ENCODE results near the gene NUDT16L1. TPM values are rescaled to one million over a fixed set of nuclear protein-coding genes. Genes with fewer than 3 reads are reported as not detected.

Gene NUDT16L1
- 29.7 and 33.8 TPM in 2 replicates for total RNA-seq (2021)
- percentile 53 among the genes with signal in this experiment for Bru-seq, nascent RNA
- percentile 59 among the genes with signal in this experiment for BruChase-seq, experiment 1, labeled RNA remaining after a 2-hour chase
- BruChase-seq, experiment 2, labeled RNA remaining after a 6-hour chase: percentile 80 among the genes with signal in this experiment
- long read RNA-seq, transcript NUDT16L1-201 (3 exons, 1,349 nt): major isoform, 76 of 88 reads
- long read RNA-seq, partial matches to known transcripts: 1 of 88 reads
- long read RNA-seq, other reads (novel, unspliced or antisense): 5 of 88 reads

DNA sequence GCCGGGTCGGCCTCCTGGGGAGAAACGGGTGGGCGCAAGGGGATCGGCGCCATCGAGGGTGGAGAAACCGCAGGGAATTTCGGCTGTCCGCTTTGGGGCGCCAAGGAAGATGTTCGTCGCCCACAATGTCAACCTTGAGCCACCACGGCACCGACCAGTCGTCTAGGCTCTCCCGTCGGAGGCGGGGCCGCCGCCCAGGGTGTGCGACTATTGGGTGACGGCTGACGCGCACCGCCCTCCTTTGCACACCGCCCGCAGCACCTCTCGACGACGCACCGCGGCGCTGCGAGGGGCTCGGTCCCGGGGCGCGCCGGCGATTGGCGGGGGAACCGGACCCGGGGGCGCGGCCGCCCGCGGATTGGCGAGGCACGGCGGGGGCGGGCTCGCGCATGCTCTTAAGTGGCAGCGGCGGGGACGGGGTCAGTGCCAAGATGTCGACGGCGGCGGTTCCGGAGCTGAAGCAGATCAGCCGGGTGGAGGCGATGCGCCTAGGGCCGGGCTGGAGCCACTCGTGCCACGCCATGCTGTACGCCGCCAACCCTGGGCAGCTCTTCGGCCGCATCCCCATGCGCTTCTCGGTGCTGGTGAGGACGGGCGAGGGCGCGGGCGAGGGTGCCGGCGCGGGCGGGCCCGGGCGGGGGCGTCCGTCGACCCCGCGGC lies at the start of gene NUDT16L1:
NUDT16L1 (plus strand) TSS at position 267 of the 660 bp plus-strand sequence; CDS start at position 432, 165 bp downstream.
- POLR2A ChIA-PET (ENCODE audit: low non-redundant PET): no interaction called here

DNA sequence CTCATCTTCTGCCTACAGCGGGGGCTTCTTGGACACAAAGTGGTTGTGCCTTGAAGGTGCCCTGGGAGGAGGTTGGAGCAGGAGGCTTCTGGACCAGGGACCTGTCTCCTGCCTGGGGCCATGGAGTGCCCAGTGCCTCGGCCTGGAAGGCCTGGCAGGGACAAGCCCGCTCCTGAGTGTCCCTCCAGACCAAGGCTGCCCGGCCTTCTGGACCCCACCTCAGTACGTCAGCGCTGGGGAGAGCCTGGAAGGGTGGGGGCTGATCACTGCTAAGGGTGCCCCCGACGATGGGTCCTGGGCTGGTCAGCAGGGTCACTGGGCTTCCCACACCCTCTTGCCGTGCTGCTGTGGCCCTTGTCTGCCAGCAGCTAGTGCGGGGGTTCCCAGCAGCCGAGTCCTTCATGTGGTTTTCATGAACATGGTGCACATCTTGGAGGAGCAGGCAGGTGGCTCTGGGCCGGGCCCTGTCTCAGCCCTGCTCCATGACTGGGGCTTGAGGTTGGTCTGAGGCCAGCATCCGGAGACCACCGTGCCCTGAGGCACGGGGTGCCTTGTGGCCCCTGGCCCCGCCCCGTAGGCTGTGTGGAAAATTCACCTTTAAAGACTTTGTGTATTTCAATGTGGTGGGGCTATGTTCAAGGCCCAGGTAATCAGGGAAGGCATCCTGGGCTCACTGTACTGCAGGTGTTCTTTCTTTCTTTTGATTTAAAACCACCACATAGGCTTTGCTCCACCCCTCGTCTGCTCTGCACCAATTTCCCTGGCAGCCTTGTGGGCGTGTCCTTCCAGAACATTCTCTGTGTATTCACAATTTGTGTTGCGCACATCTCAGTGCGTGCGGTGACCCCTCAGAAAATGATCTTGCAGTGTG lies 46.4 kb upstream of the NUDT16L1 start:
- POLR2A ChIA-PET (ENCODE audit: low non-redundant PET): no interaction called here
- no peaks in the 10 kb centered on the region for H3K4me1 ChIP-seq (ENCODE audit: insufficient read depth, low read length, poor library complexity, severe bottlenecking)
- no peaks in the 10 kb centered on the region for H3K27me3 ChIP-seq (replicated peaks; ENCODE audit: insufficient read depth, low read depth, low read length, poor library complexity)
- intact Hi-C loops (cut with micrococcal nuclease; ENCODE audit: unreplicated experiment): no loop called here
- no peak overlapping the region for H3K4me3 ChIP-seq (ENCODE audit: low read depth, low read length, poor library complexity, severe bottlenecking)
- H3K9me3 ChIP-seq (ENCODE audit: low read depth, low read length, poor library complexity, severe bottlenecking): no peaks in the 10 kb centered on the region
- no peak overlapping the region for H3K27ac ChIP-seq (ENCODE audit: low read depth, low read length, poor library complexity, severe bottlenecking)
- TF ChIP-seq, protein P1, sequence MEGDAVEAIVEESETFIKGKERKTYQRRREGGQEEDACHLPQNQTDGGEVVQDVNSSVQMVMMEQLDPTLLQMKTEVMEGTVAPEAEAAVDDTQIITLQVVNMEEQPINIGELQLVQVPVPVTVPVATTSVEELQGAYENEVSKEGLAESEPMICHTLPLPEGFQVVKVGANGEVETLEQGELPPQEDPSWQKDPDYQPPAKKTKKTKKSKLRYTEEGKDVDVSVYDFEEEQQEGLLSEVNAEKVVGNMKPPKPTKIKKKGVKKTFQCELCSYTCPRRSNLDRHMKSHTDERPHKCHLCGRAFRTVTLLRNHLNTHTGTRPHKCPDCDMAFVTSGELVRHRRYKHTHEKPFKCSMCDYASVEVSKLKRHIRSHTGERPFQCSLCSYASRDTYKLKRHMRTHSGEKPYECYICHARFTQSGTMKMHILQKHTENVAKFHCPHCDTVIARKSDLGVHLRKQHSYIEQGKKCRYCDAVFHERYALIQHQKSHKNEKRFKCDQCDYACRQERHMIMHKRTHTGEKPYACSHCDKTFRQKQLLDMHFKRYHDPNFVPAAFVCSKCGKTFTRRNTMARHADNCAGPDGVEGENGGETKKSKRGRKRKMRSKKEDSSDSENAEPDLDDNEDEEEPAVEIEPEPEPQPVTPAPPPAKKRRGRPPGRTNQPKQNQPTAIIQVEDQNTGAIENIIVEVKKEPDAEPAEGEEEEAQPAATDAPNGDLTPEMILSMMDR (conservative IDR thresholded peaks at IDR 0.05; ENCODE audit: low read depth, low read length): no peak
- TF ChIP-seq EZH2 (IDR thresholded peaks at IDR 0.05; ENCODE audit: borderline replicate concordance, low read depth, low read length, poor library complexity, severe bottlenecking): no peak
- DNase-seq (ENCODE audit: low spot score): no peak
- CTCF ChIA-PET: no interaction called here
- peaks cover 5% of the 10 kb centered on the region for H3K36me3 ChIP-seq (ENCODE audit: insufficient read depth, low read length, poor library complexity, severe bottlenecking)
- no TSS peak for BruUV-seq (replicated peaks)

More for the DNA sequence above, at the start of gene NUDT16L1:
- DNase-seq (ENCODE audit: low spot score): peak; percentile 98
- Histone ChIP-seq H3K9me3 (ENCODE audit: low read depth, low read length, poor library complexity, severe bottlenecking) (no peaks in the 10 kb centered on the region), H3K27ac (ENCODE audit: low read depth, low read length, poor library complexity, severe bottlenecking) (peak within 1 kb of the TSS; percentile 92), H3K27me3 (replicated peaks; ENCODE audit: insufficient read depth, low read depth, low read length, poor library complexity) (no peaks in the 10 kb centered on the region), H3K4me1 (ENCODE audit: insufficient read depth, low read length, poor library complexity, severe bottlenecking) (peaks cover 4% of the 10 kb centered on the region), H3K36me3 (ENCODE audit: insufficient read depth, low read length, poor library complexity, severe bottlenecking) (peaks cover 11% of the 10 kb centered on the region), H3K4me3 (ENCODE audit: low read depth, low read length, poor library complexity, severe bottlenecking) (peak within 1 kb of the TSS; percentile 89)
- TF ChIP-seq EZH2 (IDR thresholded peaks at IDR 0.05; ENCODE audit: borderline replicate concordance, low read depth, low read length, poor library complexity, severe bottlenecking): no peak
- BruUV-seq (replicated peaks): no TSS peak
- CTCF ChIA-PET: no interaction called here
- intact Hi-C loops (cut with micrococcal nuclease; ENCODE audit: unreplicated experiment): loop anchor here (10.0 kb wide), 1 partner anchor 261 kb away; the partner anchor contains the start of gene SEC14L5

DNA sequence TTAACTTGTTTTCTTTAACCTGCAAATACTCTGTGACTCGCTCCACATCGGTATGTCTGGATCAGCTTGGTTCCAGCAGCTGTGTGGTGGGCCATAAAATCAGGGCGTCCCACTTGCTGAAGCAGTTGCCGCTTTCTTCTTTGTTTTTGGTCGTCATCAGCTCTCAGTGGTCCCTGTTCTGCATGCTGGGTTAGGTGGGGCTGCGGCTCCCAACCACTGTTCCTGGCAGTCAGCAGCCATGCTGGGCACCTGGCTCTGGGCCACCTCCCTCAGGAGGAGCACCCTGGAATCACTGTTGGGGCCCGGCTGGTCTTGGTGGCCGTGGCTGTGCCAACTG lies 45.8 kb upstream of the NUDT16L1 start:
- no peak overlapping the region for H3K4me3 ChIP-seq (ENCODE audit: low read depth, low read length, poor library complexity, severe bottlenecking)
- BruUV-seq (replicated peaks): no TSS peak
- POLR2A ChIA-PET (ENCODE audit: low non-redundant PET): no interaction called here
- no peaks in the 10 kb centered on the region for H3K4me1 ChIP-seq (ENCODE audit: insufficient read depth, low read length, poor library complexity, severe bottlenecking)
- DNase-seq (ENCODE audit: low spot score): no peak
- no peaks in the 10 kb centered on the region for H3K9me3 ChIP-seq (ENCODE audit: low read depth, low read length, poor library complexity, severe bottlenecking)
- H3K27me3 ChIP-seq (replicated peaks; ENCODE audit: insufficient read depth, low read depth, low read length, poor library complexity): no peaks in the 10 kb centered on the region
- H3K36me3 ChIP-seq (ENCODE audit: insufficient read depth, low read length, poor library complexity, severe bottlenecking): peaks cover 5% of the 10 kb centered on the region
- intact Hi-C loops (cut with micrococcal nuclease; ENCODE audit: unreplicated experiment): no loop called here
- CTCF ChIA-PET: no interaction called here
- no peak overlapping the region for H3K27ac ChIP-seq (ENCODE audit: low read depth, low read length, poor library complexity, severe bottlenecking)
- TF ChIP-seq EZH2 (IDR thresholded peaks at IDR 0.05; ENCODE audit: borderline replicate concordance, low read depth, low read length, poor library complexity, severe bottlenecking): no peak
- TF ChIP-seq, protein P1 (conservative IDR thresholded peaks at IDR 0.05; ENCODE audit: low read depth, low read length): no peak
